SJCRH30 (cell line): ENCODE measurements around the gene MMP8. TPM values are rescaled to one million over a fixed set of nuclear protein-coding genes. Genes with fewer than 3 reads are reported as not detected.

ENCODE experiments used
- DNase-seq, 2 experiments: peaks; one replicate each; pipeline ENCODE4 v3.0.0-alpha.2; 2015 to 2020
- H3K27ac ChIP-seq: fragments of 250-450 bp; sonication (Bioruptor Pico); 2 replicates; pipeline ENCODE4 v1.5.1; 2020; ENCODE audit warnings: mild to moderate bottlenecking, moderate library complexity
- H3K27me3 ChIP-seq: fragments of 250-450 bp; sonication (Bioruptor Pico); 2 replicates; pipeline ENCODE4 v1.5.1; 2020; ENCODE audit warnings: mild to moderate bottlenecking, moderate library complexity
- H3K36me3 ChIP-seq: fragments of 250-450 bp; sonication (Bioruptor Pico); 2 replicates; pipeline ENCODE4 v1.5.1; 2020; ENCODE audit warnings: mild to moderate bottlenecking, moderate library complexity
- H3K4me1 ChIP-seq: fragments of 250-450 bp; sonication (Bioruptor Pico); 2 replicates; pipeline ENCODE4 v1.5.1; 2020; ENCODE audit warnings: mild to moderate bottlenecking, moderate library complexity
- H3K4me3 ChIP-seq: fragments of 250-450 bp; sonication (Bioruptor Pico); 2 replicates; pipeline ENCODE4 v1.5.1; 2020; ENCODE audit warnings: mild to moderate bottlenecking, moderate library complexity
- H3K9me3 ChIP-seq: fragments of 250-450 bp; sonication (Bioruptor Pico); replicated peaks from 2 replicates; pipeline ENCODE4 v1.5.1; 2020; ENCODE audit warnings: mild to moderate bottlenecking, moderate library complexity
- total RNA-seq: library from RNA; depleted of rRNA; stranded (reverse); fragments of >200 nt; shearing (Covaris generic); gene quantifications from 2 replicates; pipeline ENCODE4 v1.2.3, GENCODE V29; 2014; rRNA removed

Gene MMP8, protein sequence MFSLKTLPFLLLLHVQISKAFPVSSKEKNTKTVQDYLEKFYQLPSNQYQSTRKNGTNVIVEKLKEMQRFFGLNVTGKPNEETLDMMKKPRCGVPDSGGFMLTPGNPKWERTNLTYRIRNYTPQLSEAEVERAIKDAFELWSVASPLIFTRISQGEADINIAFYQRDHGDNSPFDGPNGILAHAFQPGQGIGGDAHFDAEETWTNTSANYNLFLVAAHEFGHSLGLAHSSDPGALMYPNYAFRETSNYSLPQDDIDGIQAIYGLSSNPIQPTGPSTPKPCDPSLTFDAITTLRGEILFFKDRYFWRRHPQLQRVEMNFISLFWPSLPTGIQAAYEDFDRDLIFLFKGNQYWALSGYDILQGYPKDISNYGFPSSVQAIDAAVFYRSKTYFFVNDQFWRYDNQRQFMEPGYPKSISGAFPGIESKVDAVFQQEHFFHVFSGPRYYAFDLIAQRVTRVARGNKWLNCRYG
- total RNA-seq = not detected in 2 replicates

DNA sequence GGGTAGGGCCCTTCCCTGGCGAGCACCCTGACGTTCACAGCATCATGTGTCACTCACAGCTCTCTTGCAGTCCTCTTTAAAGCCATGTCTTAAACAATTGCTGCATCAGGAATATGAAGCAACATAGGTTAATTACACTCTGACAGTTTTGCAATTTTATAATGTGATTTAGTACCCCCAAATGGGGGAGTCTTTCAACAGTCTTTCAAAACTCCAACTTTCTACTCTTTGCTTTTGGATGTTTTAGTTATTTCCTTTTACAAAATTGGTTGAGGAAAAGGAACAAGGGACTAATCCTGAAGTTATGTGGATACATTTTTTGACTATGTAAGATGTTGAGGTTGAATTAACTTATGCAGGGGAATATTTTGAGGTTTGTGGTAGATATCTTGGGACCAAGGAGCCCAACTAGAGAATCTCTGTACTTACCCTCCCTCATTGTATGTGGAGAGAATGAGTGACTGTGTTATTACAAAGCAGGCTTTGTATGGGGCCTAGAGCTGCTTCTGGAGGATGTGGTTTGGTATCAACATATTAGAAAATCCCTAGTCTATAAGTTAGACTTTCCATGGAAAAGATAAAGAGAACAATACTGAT, at the start of gene MMP8:
MMP8 (minus strand) TSS at position 51 of the 597 bp plus-strand sequence. CDS start 99 bp downstream, outside the sequence.
- H3K4me3 ChIP-seq = no peak within 1 kb of the TSS
- H3K36me3 ChIP-seq = no peaks in the 10 kb centered on the region
- no peak for DNase-seq
- no peaks in the 10 kb centered on the region for H3K27me3 ChIP-seq
- H3K4me1 ChIP-seq = no peaks in the 10 kb centered on the region
- no peak within 1 kb of the TSS for H3K27ac ChIP-seq
- no peaks in the 10 kb centered on the region for H3K9me3 ChIP-seq

DNA sequence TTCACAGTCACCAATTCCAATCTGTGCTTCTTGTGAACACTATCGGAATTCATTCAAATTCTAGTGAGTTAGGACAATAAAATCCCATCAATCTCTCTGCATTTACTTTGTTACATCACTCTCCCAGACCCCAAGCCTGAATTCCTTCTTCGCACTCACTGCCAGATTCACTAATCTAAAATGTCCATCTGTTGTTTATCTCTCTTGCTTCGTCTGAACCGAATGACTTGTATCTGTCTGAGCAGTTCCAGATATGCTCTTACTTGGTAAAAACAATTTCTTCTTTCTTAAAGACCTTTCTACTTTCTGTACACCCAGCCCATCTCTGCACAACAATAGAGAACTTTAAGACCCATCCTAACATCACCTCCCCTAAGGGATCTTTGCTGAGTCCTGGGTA, 48.6 kb upstream of the MMP8 start:
- Histone ChIP-seq H3K27ac (no peak overlapping the region), H3K9me3 (no peaks in the 10 kb centered on the region), H3K4me3 (no peak overlapping the region), H3K4me1 (no peaks in the 10 kb centered on the region), H3K27me3 (no peaks in the 10 kb centered on the region), H3K36me3 (no peaks in the 10 kb centered on the region)
- no peak for DNase-seq

DNA sequence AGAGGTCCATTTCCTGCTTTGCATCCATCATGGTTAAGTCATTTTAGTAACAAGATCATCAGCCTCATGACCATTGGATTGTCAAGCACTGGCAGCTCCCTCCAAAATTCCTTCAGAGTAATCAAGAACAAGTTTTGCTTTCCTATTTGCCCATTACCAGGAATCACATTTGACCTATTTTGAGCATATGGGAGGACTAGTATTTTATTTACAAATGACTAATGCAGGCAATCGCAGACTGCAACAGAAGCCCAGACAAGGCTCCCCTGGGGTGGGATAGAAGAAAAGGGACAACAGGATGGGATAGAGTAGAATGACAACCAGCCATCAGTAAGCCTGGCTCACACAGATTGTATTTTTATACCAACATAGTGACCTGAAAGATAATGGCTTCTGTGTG, 46.6 kb upstream of the MMP8 start:
- Histone ChIP-seq H3K4me1 (no peaks in the 10 kb centered on the region), H3K27ac (no peak overlapping the region), H3K4me3 (no peak overlapping the region), H3K9me3 (no peaks in the 10 kb centered on the region), H3K27me3 (no peaks in the 10 kb centered on the region), H3K36me3 (no peaks in the 10 kb centered on the region)
- no peak for DNase-seq

DNA sequence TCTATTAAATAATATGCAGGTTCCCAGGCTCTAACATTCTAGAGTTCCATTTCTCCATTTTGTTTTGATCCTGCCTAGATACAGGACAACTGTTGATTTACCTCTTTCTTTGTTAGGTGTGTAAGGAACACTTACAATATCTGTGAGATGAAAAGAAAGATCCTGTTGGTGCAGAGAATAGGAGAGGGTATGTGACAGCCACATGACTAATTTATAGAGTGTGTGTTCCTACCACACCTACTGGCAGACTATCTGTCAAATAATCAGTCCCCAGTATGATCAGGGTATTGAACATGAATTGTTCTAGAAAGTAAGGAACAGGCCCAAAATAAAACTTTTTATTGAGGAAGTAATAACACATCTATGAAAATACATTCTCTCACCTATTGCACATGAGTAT, 45.4 kb upstream of the MMP8 start:
- H3K4me1 ChIP-seq = no peaks in the 10 kb centered on the region

DNA sequence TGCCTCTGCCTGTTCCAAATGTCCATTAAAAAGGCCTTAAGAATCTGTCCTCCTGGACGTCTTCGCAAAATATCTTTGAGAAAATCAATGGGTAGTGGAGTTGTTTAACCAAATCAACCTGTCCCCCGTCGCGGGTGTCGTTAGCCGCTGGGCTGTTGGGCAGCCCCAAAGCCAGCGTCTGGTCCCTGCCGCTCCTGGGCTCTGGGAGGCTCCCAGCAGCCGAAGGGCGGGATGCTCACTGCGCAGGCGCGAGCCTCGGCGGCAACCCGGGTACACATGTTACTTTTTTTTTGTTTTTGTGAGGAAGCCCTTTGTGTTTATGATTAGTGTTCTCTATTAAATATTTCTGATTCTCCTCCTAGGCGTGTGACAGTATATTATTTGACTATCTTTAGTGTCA, 43.0 kb upstream of the MMP8 start:
- no peak overlapping the region for H3K4me3 ChIP-seq
- no peak overlapping the region for H3K27ac ChIP-seq
- no peaks in the 10 kb centered on the region for H3K9me3 ChIP-seq
- no peak for DNase-seq
- H3K36me3 ChIP-seq = no peaks in the 10 kb centered on the region
- H3K27me3 ChIP-seq = no peaks in the 10 kb centered on the region
- H3K4me1 ChIP-seq = no peaks in the 10 kb centered on the region

More for the DNA sequence above, 45.4 kb upstream of the MMP8 start:
- Histone ChIP-seq H3K36me3 (no peaks in the 10 kb centered on the region), H3K27ac (no peak overlapping the region), H3K9me3 (no peaks in the 10 kb centered on the region), H3K4me3 (no peak overlapping the region), H3K27me3 (no peaks in the 10 kb centered on the region)
- no peak for DNase-seq

- H3K4me1 ChIP-seq = no peaks in the 10 kb centered on the region
- H3K36me3 ChIP-seq = no peaks in the 10 kb centered on the region
- no peak overlapping the region for H3K4me3 ChIP-seq
- H3K27ac ChIP-seq = no peak overlapping the region
- no peaks in the 10 kb centered on the region for H3K9me3 ChIP-seq
- no peak for DNase-seq
- no peaks in the 10 kb centered on the region for H3K27me3 ChIP-seq
Measured at GRCh38 chr11:102763440-102763839, 38.7 kb upstream of the MMP8 start.

- no peak overlapping the region for H3K27ac ChIP-seq
Measured at GRCh38 chr11:102762361-102762767, 37.6 kb upstream of the MMP8 start.

DNA sequence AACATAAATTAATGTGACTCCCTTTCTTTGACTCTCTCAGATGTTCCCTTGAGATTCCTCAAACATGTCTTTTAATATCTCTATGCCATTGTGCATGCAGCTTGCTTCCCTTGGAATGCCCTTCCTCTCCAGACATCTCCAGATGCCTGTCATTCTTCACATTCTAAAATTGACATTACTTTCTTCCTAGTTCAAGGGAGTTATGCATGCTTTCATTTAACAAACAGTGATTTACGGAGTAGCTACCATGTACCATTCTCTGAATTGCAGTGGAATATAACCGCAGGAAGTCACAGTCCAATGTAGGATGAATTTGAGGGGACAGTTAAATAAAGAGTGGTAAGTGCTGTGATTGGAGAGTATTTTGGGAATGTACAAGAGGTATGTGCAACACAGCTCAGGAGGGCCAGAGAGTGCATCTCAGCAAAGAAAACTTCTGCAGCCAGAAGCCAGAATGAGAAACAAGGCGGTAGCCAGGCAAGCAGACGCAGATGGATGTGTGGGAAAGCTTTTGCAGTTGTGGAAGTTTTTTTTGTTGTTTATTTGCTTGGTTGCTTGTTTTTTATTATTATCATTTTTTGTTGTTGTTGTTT, 37.0 kb upstream of the MMP8 start:
- Histone ChIP-seq H3K36me3 (no peaks in the 10 kb centered on the region), H3K9me3 (no peaks in the 10 kb centered on the region), H3K27me3 (no peaks in the 10 kb centered on the region), H3K4me1 (no peaks in the 10 kb centered on the region), H3K27ac (no peak overlapping the region), H3K4me3 (no peak overlapping the region)
- DNase-seq = no peak

More at GRCh38 chr11:102762361-102762767, 37.6 kb upstream of the MMP8 start:
- Histone ChIP-seq H3K27me3 (no peaks in the 10 kb centered on the region), H3K4me1 (no peaks in the 10 kb centered on the region), H3K36me3 (no peaks in the 10 kb centered on the region), H3K9me3 (no peaks in the 10 kb centered on the region), H3K4me3 (no peak overlapping the region)
- DNase-seq = no peak

- no peaks in the 10 kb centered on the region for H3K36me3 ChIP-seq
- DNase-seq = peak in 1 of 2 experiments; percentile 46
- H3K27ac ChIP-seq = peak overlapping the region; percentile 33; the same call in 1 of the 2 replicates
- no peaks in the 10 kb centered on the region for H3K9me3 ChIP-seq
- H3K27me3 ChIP-seq = no peaks in the 10 kb centered on the region
- H3K4me3 ChIP-seq = no peak overlapping the region
- no peaks in the 10 kb centered on the region for H3K4me1 ChIP-seq
Measured at GRCh38 chr11:102760344-102761035, 35.7 kb upstream of the MMP8 start.

DNA sequence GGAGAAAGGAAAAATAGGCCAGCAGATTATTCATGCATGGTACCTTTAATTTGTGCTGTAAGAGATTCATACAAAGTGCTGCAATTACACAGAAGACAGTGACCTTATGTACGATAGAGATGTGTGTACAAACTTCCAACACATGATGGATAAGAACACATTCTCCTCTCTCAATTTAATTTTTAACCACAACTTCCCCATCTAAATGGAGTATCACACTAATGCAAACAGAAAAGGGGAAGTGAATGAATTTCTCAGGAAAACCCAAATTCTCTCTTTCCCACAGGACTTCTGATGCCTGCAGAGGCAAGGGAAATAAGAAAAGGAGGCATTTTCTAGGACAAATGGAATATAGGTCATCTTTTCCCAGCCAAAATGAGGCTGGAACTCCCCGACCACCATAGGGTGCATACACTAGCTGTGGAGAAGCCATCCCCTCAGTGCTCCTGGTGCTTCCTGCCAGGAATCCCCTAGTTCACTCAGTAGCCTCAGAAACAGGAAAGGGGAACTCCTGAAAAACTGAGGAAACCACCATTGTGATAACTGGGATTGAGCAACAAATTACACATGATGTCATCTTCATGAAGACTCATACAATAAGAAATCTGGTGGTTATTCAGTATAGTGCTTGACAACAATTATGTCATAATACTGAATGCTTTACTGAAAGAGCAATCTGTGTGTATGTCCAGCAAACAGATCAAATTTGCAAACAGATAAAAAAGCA, 33.2 kb upstream of the MMP8 start:
- no peaks in the 10 kb centered on the region for H3K27me3 ChIP-seq
- H3K36me3 ChIP-seq = no peaks in the 10 kb centered on the region
- H3K4me1 ChIP-seq = no peaks in the 10 kb centered on the region
- no peak for DNase-seq
- H3K4me3 ChIP-seq = no peak overlapping the region
- H3K27ac ChIP-seq = no peak overlapping the region
- H3K9me3 ChIP-seq = no peaks in the 10 kb centered on the region

DNA sequence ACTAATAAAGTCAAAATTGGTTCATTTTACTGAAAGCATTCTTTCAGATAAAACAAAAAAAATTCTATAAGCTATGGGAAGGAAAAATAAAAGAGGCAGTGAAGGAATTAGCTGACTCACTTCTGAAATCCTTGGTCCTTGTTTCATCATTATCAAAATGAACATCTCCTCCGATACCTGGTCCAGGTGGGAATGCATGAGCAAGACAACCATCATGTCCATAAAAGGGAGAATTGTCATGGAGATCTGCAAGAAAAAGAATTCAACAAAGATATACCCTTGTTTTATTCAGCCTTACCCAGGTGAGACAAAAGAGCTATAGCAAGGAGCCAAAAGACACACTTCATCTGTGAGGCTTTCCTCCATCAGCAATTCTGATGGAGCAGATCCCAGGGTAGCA, 28.5 kb upstream of the MMP8 start:
- Histone ChIP-seq H3K4me3 (no peak overlapping the region), H3K27ac (no peak overlapping the region), H3K4me1 (no peaks in the 10 kb centered on the region), H3K9me3 (no peaks in the 10 kb centered on the region), H3K36me3 (no peaks in the 10 kb centered on the region), H3K27me3 (no peaks in the 10 kb centered on the region)
- DNase-seq = no peak

DNA sequence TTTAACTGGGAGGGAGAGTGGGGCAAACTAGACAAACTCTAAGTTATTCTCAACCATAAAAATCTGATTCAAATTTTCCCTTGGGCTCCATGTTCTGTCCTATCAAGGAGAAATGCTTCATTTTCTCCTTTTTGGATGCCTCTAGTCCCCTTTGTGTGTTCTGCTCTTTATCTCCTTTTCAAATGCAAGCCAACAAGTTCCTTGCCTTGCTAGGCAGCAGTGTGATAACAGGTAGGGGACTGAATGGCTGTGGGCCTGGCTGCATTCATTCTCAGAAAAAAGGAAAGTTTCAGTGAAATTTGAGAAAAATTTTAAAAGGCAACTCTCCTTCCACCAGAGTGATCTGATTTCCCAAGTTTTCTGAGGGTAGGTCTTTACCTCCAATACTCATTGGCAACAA, 26.9 kb upstream of the MMP8 start:
- Histone ChIP-seq H3K9me3 (no peaks in the 10 kb centered on the region), H3K27ac (no peak overlapping the region), H3K4me1 (no peaks in the 10 kb centered on the region), H3K27me3 (no peaks in the 10 kb centered on the region), H3K4me3 (no peak overlapping the region), H3K36me3 (no peaks in the 10 kb centered on the region)
- DNase-seq = no peak

DNA sequence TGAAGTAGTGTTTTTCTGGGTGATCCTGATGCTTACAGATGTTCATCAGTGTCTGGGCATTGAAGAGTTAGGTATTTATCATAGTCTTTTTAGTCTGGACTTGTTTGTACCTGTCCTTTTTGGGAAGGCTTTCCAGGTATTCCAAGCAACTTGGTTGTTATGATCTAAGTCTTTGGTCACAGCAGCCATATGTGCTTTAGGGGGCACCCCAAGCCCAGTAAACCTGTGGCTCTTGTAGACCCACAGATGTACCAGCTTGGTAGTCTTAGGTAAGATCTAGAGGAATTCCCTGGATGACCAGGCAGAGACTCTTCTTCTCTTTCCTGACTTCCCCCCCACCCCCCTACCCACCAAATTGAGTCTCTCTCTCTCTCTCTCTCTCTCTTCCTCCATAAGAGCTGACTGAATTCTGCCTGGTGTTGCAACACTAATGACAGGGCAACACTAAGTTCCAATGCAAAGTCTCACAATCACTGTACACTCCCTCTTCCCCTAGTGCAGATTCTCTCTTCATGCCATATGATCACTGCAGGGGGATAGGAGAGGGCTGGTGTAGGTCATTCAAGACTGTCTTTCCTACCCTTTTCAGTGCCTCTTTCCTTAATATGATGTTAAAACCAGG, 24.5 kb upstream of the MMP8 start:
- Histone ChIP-seq H3K27ac (no peak overlapping the region), H3K4me1 (no peaks in the 10 kb centered on the region), H3K27me3 (no peaks in the 10 kb centered on the region), H3K9me3 (no peaks in the 10 kb centered on the region), H3K36me3 (no peaks in the 10 kb centered on the region), H3K4me3 (no peak overlapping the region)
- no peak for DNase-seq
